IgD-negative memory B cell (primary cell): ENCODE results near the gene FARP1. TPM values are rescaled to one million over a fixed set of nuclear protein-coding genes. Genes with fewer than 3 reads are reported as not detected.

Source experiments
- H3K27ac Mint-ChIP-seq, 3 donors: one replicate each; pipeline ENCODE4 v1.8.0; 2020 to 2022; ENCODE audit warnings: mild to moderate bottlenecking in 3 of 3, mixed read lengths in 3 of 3, moderate library complexity in 1 of 3
- H3K27me3 Mint-ChIP-seq: one replicate; pipeline ENCODE4 v1.8.0; 2021; ENCODE audit warnings: mixed read lengths
- H3K36me3 Mint-ChIP-seq: one replicate; pipeline ENCODE4 v1.8.0; 2020; ENCODE audit warnings: mild to moderate bottlenecking, mixed read lengths
- H3K4me1 Mint-ChIP-seq, 3 donors: one replicate each; pipeline ENCODE4 v1.8.0; 2020 to 2022; ENCODE audit warnings: mixed read lengths in 3 of 3, mild to moderate bottlenecking in 1 of 3
- H3K4me3 Mint-ChIP-seq, 4 donors: one replicate each; pipeline ENCODE4 v1.8.0; 2020 to 2022; ENCODE audit warnings: mild to moderate bottlenecking in 4 of 4, mixed read lengths in 4 of 4, moderate library complexity in 3 of 4
- H3K9me3 Mint-ChIP-seq, 3 donors: one replicate each; pipeline ENCODE4 v1.8.0; 2020 to 2021; ENCODE audit warnings: mixed read lengths in 3 of 3, mild to moderate bottlenecking in 1 of 3
- polyA plus RNA-seq: library from polyadenylated mRNA; unstranded; fragments of 300-500 nt; fragmentation: Illumina TruSeq; gene quantifications from one replicate; pipeline ENCODE4 v1.2.3, GENCODE V29; 2021

FARP1 gene
- polyA plus RNA-seq: 0.46 TPM

- H3K36me3 Mint-ChIP-seq: no peaks in the 10 kb centered on the region
- H3K4me1 Mint-ChIP-seq: peaks cover 4 to 10% (median 6%) of the 10 kb centered on the region in 3 donors
- H3K4me3 Mint-ChIP-seq: peak within 1 kb of the TSS; percentile 58 to 84 (median 78)
- no peak within 1 kb of the TSS for H3K27ac Mint-ChIP-seq
- peaks cover 42% of the 10 kb centered on the region for H3K27me3 Mint-ChIP-seq
- H3K9me3 Mint-ChIP-seq: no peaks in the 10 kb centered on the region
These were observed at the start of gene FARP1 for GRCh38 chr13:98142380-98143156. TSS of gene FARP1 (plus strand) at chr13:98143094. CDS start at chr13:98213243, 70,149 bp downstream.

- Mint-ChIP-seq H3K9me3 (peaks cover 3 to 12% (median 11%) of the 10 kb centered on the region in 3 donors), H3K4me3 (no peak overlapping the region), H3K4me1 (no peaks in the 10 kb centered on the region), H3K27me3 (peaks cover 10% of the 10 kb centered on the region), H3K36me3 (peaks cover 1% of the 10 kb centered on the region), H3K27ac (no peak overlapping the region)
These were observed 48.1 kb upstream of the FARP1 start for GRCh38 chr13:98094678-98095266.

- Mint-ChIP-seq H3K9me3 (peaks cover 0 to 11% (median 5%) of the 10 kb centered on the region in 3 donors), H3K4me1 (no peaks in the 10 kb centered on the region), H3K4me3 (no peak overlapping the region), H3K27me3 (peaks cover 10% of the 10 kb centered on the region), H3K36me3 (peaks cover 1% of the 10 kb centered on the region), H3K27ac (no peak overlapping the region)
These were observed 46.8 kb upstream of the FARP1 start for GRCh38 chr13:98096059-98096458.

- Mint-ChIP-seq H3K36me3 (peaks cover 1% of the 10 kb centered on the region), H3K4me1 (no peaks in the 10 kb centered on the region), H3K27ac (no peak overlapping the region), H3K4me3 (no peak overlapping the region), H3K27me3 (peaks cover 10% of the 10 kb centered on the region), H3K9me3 (peaks cover 0 to 10% (median 3%) of the 10 kb centered on the region in 3 donors)
These were observed 45.1 kb upstream of the FARP1 start for GRCh38 chr13:98097749-98098148.

GRCh38 chr13:98098516-98098915 is 44.4 kb upstream of the FARP1 start:
- no peak overlapping the region for H3K27ac Mint-ChIP-seq
- no peaks in the 10 kb centered on the region for H3K4me1 Mint-ChIP-seq
- no peak overlapping the region for H3K4me3 Mint-ChIP-seq
- H3K9me3 Mint-ChIP-seq: peaks cover 0 to 7% (median 0%) of the 10 kb centered on the region in 3 donors
- H3K27me3 Mint-ChIP-seq: peaks cover 11% of the 10 kb centered on the region
- no peaks in the 10 kb centered on the region for H3K36me3 Mint-ChIP-seq

- H3K36me3 Mint-ChIP-seq: no peaks in the 10 kb centered on the region
- H3K9me3 Mint-ChIP-seq: peaks cover 0 to 7% (median 0%) of the 10 kb centered on the region in 3 donors
- H3K27ac Mint-ChIP-seq: no peak overlapping the region
- peaks cover 11% of the 10 kb centered on the region for H3K27me3 Mint-ChIP-seq
- no peaks in the 10 kb centered on the region for H3K4me1 Mint-ChIP-seq
- no peak overlapping the region for H3K4me3 Mint-ChIP-seq
These were observed 43.3 kb upstream of the FARP1 start for GRCh38 chr13:98099627-98100026.

GRCh38 chr13:98100481-98100880 is 42.4 kb upstream of the FARP1 start:
- Mint-ChIP-seq H3K27me3 (peaks cover 11% of the 10 kb centered on the region), H3K4me3 (no peak overlapping the region), H3K27ac (no peak overlapping the region), H3K9me3 (peaks cover 0 to 7% (median 0%) of the 10 kb centered on the region in 3 donors), H3K4me1 (no peaks in the 10 kb centered on the region), H3K36me3 (no peaks in the 10 kb centered on the region)

- Mint-ChIP-seq H3K4me1 (no peaks in the 10 kb centered on the region), H3K36me3 (no peaks in the 10 kb centered on the region), H3K27ac (no peak overlapping the region), H3K27me3 (peaks cover 1% of the 10 kb centered on the region), H3K4me3 (no peak overlapping the region), H3K9me3 (no peaks in the 10 kb centered on the region)
These were observed 39.4 kb upstream of the FARP1 start for GRCh38 chr13:98103531-98103930.

GRCh38 chr13:98103942-98104880 is 38.7 kb upstream of the FARP1 start:
- Mint-ChIP-seq H3K4me1 (no peaks in the 10 kb centered on the region), H3K4me3 (peak overlapping the region in 1 of 4 donors; percentile 43), H3K27ac (no peak overlapping the region), H3K9me3 (no peaks in the 10 kb centered on the region), H3K36me3 (no peaks in the 10 kb centered on the region), H3K27me3 (peaks cover 1% of the 10 kb centered on the region)

GRCh38 chr13:98105929-98106336 is 37.0 kb upstream of the FARP1 start:
- Mint-ChIP-seq H3K36me3 (no peaks in the 10 kb centered on the region), H3K27me3 (peaks cover 1% of the 10 kb centered on the region), H3K4me1 (no peaks in the 10 kb centered on the region), H3K27ac (no peak overlapping the region), H3K9me3 (no peaks in the 10 kb centered on the region), H3K4me3 (no peak overlapping the region)

- H3K27ac Mint-ChIP-seq: no peak overlapping the region
These were observed 34.6 kb upstream of the FARP1 start for GRCh38 chr13:98108341-98108740.

GRCh38 chr13:98109226-98109853 is 33.6 kb upstream of the FARP1 start:
- Mint-ChIP-seq H3K4me1 (no peaks in the 10 kb centered on the region), H3K36me3 (no peaks in the 10 kb centered on the region), H3K27me3 (peaks cover 3% of the 10 kb centered on the region), H3K4me3 (no peak overlapping the region), H3K27ac (no peak overlapping the region), H3K9me3 (no peaks in the 10 kb centered on the region)

More at GRCh38 chr13:98108341-98108740, 34.6 kb upstream of the FARP1 start:
- no peaks in the 10 kb centered on the region for H3K4me1 Mint-ChIP-seq
- no peak overlapping the region for H3K4me3 Mint-ChIP-seq
- H3K27me3 Mint-ChIP-seq: peaks cover 3% of the 10 kb centered on the region
- H3K9me3 Mint-ChIP-seq: no peaks in the 10 kb centered on the region
- H3K36me3 Mint-ChIP-seq: no peaks in the 10 kb centered on the region

- Mint-ChIP-seq H3K4me1 (no peaks in the 10 kb centered on the region), H3K4me3 (no peak overlapping the region), H3K27me3 (peaks cover 3% of the 10 kb centered on the region), H3K36me3 (no peaks in the 10 kb centered on the region), H3K27ac (no peak overlapping the region), H3K9me3 (no peaks in the 10 kb centered on the region)
These were observed 32.1 kb upstream of the FARP1 start for GRCh38 chr13:98110749-98111148.

- no peak overlapping the region for H3K4me3 Mint-ChIP-seq
- peaks cover 3% of the 10 kb centered on the region for H3K27me3 Mint-ChIP-seq
- H3K4me1 Mint-ChIP-seq: no peaks in the 10 kb centered on the region
- H3K36me3 Mint-ChIP-seq: no peaks in the 10 kb centered on the region
- H3K9me3 Mint-ChIP-seq: no peaks in the 10 kb centered on the region
- H3K27ac Mint-ChIP-seq: no peak overlapping the region
These were observed 31.5 kb upstream of the FARP1 start for GRCh38 chr13:98111168-98112098.
